Measurements from ENCODE around the gene SOAT1. TPM values are rescaled to one million over a fixed set of nuclear protein-coding genes. Genes with fewer than 3 reads are reported as not detected.

SOAT1 gene
- total and polyA plus RNA-seq, 2 of the 8 experiments (the other 6 are each of a cell fraction or from before 2014, with no cell fraction given): 2.7 to 4.7 TPM

GRCh38 chr1:179322557-179322956, 29.0 kb downstream of the SOAT1 start:
- Histone ChIP-seq H2BK120ac (replicated peaks; ENCODE audit: low read depth, low read length) (no peak overlapping the region), H3K4me3 (ENCODE audit: extremely low read depth in 1 of 4, insufficient read depth in 2 of 4, low read depth in 3 of 4, low read length in 4 of 4) (no peak overlapping the region), H3K27ac (ENCODE audit: low read depth, low read length) (no peak overlapping the region), H3K23ac (ENCODE audit: insufficient read length) (no peak overlapping the region), H2BK20ac (ENCODE audit: low read length) (no peak overlapping the region), H3K4me1 (replicated peaks in 1 of 4; ENCODE audit: control insufficient read depth in 3 of 4, insufficient read depth in 4 of 4, low read length in 3 of 4) (no peaks in the 10 kb centered on the region), H2BK12ac (ENCODE audit: low read depth, low read length) (no peak overlapping the region), H3K14ac (ENCODE audit: insufficient read length) (no peak overlapping the region), H2BK15ac (ENCODE audit: low read length) (no peak overlapping the region), H4K20me1 (replicated peaks in 1 of 2; ENCODE audit: control insufficient read depth in 1 of 2, insufficient read depth in 2 of 2, low read length in 2 of 2) (no peaks in the 10 kb centered on the region), H2AK5ac (ENCODE audit: low read depth, low read length) (no peak overlapping the region), H3K79me1 (ENCODE audit: low read depth, low read length) (no peaks in the 10 kb centered on the region), H3K4ac (replicated peaks; ENCODE audit: insufficient read length, low read depth, low read length) (no peak overlapping the region), H4K91ac (replicated peaks; ENCODE audit: insufficient read length, low read length) (no peak overlapping the region), H3K79me2 (ENCODE audit: control insufficient read depth in 1 of 2, insufficient read depth in 2 of 2, low read length in 2 of 2) (no peaks in the 10 kb centered on the region), H3K36me3 (ENCODE audit: control insufficient read depth in 2 of 4, insufficient read depth in 4 of 4, low read length in 3 of 4) (no peaks in the 10 kb centered on the region), H3K9me3 (ENCODE audit: insufficient read depth in 2 of 2, low read depth in 1 of 2, low read length in 1 of 2) (no peaks in the 10 kb centered on the region), H3K27me3 (replicated peaks in 1 of 4; ENCODE audit: control insufficient read depth in 3 of 4, extremely low read depth in 1 of 4, insufficient read depth in 3 of 4, low read length in 3 of 4) (no peaks in the 10 kb centered on the region), H3K18ac (ENCODE audit: extremely low read depth, low read length) (no peak overlapping the region), H3K56ac (replicated peaks; ENCODE audit: insufficient read length, low read depth, low read length) (no peak overlapping the region), H4K8ac (ENCODE audit: extremely low read depth, insufficient read depth, low read length) (no peak overlapping the region), H2BK5ac (ENCODE audit: low read depth, low read length) (no peak overlapping the region), H3K23me2 (ENCODE audit: low read depth, low read length) (no peaks in the 10 kb centered on the region), H3K9ac (replicated peaks in 1 of 4; ENCODE audit: extremely low read depth in 1 of 4, low read depth in 3 of 4, low read length in 3 of 4) (no peak overlapping the region), H4K5ac (ENCODE audit: insufficient read length, low read depth, low read length) (no peak overlapping the region), H2AFZ (ENCODE audit: low read length) (no peak overlapping the region), H3K4me2 (ENCODE audit: insufficient read depth in 1 of 2, low read depth in 2 of 2, low read length in 2 of 2) (no peak overlapping the region)
- ChIA-PET CTCF (ENCODE audit: partially characterized antibody) (no interaction called here), POLR2A (ENCODE audit: partially characterized antibody) (no interaction called here)
- TF ChIP-seq SUZ12 (IDR thresholded peaks at IDR 0.05; ENCODE audit: low read length) (no peak), NRF1 (IDR thresholded peaks at IDR 0.05; ENCODE audit: low read depth, low read length) (no peak), POU5F1 (IDR thresholded peaks at IDR 0.05; ENCODE audit: low read depth, low read length) (no peak), RFX5 (IDR thresholded peaks at IDR 0.05; ENCODE audit: borderline replicate concordance, low read depth, low read length) (no peak), BACH1 (IDR thresholded peaks at IDR 0.05; ENCODE audit: low read length) (no peak), RAD21 (IDR thresholded peaks at IDR 0.05 in 1 of 2, conservative IDR thresholded peaks at IDR 0.05 in 1 of 2; ENCODE audit: low read depth in 2 of 2, low read length in 2 of 2) (no peak), MAX (IDR thresholded peaks at IDR 0.05) (no peak), POLR2A (IDR thresholded peaks at IDR 0.05; ENCODE audit: control extremely low read depth in 1 of 2, low read depth in 2 of 2, low read length in 2 of 2) (no peak), E2F6 (IDR thresholded peaks at IDR 0.05) (no peak), CHD2 (IDR thresholded peaks at IDR 0.05; ENCODE audit: low read length) (no peak)
- no peak for FAIRE-seq
- 86% methylated on average over 3 of the region's 3 CpGs; no CpG with 5 or more reads in 1 of the 2 experiments for WGBS, 2 experiments (ENCODE audit: extremely low coverage in 1 of 2, insufficient coverage in 1 of 2, insufficient read length in 1 of 2, insufficient replicate concordance in 2 of 2, low coverage in 1 of 2, low lambda C conversion rate in 2 of 2, missing lambda C conversion rate in 1 of 2)
- no peak for DNase-seq (ENCODE audit: low read depth in 1 of 2, low spot score in 2 of 2)
